ENCODE measurements around the gene AFF2. TPM values are rescaled to one million over a fixed set of nuclear protein-coding genes. Genes with fewer than 3 reads are reported as not detected.
A peak's percentile ranks its signal among the peaks of the same experiment; 100 is the strongest.

The AFF2 gene
- total and polyA plus RNA-seq, 5 experiments from 2014 or later: 0.13 to 2.0 (median 0.24) TPM

DNA sequence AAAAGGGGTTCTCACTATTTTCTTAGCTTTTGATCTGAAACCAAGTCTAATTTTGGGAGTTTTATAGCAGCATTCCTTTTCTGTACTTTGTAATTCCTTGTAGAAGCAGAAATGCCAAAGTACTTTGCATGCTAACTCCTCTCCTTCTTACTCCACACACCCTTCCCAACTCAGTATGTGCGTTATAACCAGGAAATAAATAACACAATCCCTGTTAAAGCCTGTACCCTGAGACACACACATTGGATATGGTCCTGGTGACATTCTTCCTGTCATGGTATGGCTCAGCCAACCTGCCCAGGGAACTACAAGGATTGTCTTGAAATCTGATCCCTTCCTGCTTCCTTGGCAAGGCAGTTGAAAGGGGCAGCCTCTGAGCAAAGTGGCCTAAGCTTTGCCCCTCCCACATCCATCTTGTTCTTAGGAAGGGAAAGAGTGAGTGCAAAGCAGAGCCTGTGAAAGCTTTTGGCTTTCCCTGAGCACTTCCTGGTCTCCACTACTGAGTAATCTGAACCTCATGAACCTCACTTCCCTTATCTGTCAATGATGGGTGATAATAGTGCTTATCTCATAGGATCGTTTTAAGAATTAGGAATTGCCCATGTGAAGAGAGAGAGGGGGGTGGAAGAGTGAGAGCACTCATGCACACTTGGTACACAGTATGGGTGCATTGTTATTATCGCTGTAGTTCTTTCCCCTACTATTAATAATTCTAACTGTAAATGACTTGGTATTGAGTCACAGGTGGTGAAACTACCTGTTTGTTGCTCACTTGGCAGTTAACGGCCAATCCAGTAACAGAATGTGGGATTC, 109.3 kb downstream of the AFF2 start:
- Mint-ChIP-seq H3K9me3 (peaks cover 0 to 9% (median 4%) of the 10 kb centered on the region in 9 donors), H3K27me3 (no peaks in the 10 kb centered on the region), H3K4me1 (peaks cover 0 to 4% (median 0%) of the 10 kb centered on the region in 4 donors), H3K4me3 (peak overlapping the region in 1 of 10 donors; percentile 57), H3K27ac (peak overlapping the region in 1 of 10 donors; percentile 38), H3K36me3 (peaks cover 0 to 5% (median 0%) of the 10 kb centered on the region in 3 donors)
- no peak for DNase-seq
- POLR2A ChIA-PET: no interaction called here
- ATAC-seq: no peak

DNA sequence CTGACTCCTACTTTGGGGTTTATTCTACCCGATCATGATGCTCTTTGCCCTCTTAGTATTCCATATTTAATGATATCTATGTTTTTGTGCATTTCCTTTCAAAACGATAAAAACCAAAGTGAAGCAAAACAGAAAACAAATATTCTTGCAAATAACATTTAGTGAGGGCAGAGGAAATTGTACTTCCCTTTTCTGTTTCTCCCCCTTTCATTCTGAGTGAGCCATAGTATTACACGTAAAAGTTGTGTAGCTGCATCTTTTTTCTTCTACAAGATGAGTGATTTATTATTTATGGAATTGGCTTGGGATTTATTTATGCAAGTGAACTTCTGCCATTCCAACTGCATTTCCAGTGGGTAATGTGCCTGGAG, 109.9 kb downstream of the AFF2 start:
- POLR2A ChIA-PET: no interaction called here
- H3K27me3 Mint-ChIP-seq: no peaks in the 10 kb centered on the region
- H3K9me3 Mint-ChIP-seq: peaks cover 0 to 9% (median 4%) of the 10 kb centered on the region in 9 donors
- H3K27ac Mint-ChIP-seq: peak overlapping the region in 1 of 10 donors; percentile 38
- H3K4me1 Mint-ChIP-seq: peaks cover 0 to 4% (median 0%) of the 10 kb centered on the region in 4 donors
- H3K36me3 Mint-ChIP-seq: peaks cover 0 to 5% (median 0%) of the 10 kb centered on the region in 3 donors
- DNase-seq (no peak), ATAC-seq (no peak)
- H3K4me3 Mint-ChIP-seq: peak overlapping the region in 1 of 10 donors; percentile 57

DNA sequence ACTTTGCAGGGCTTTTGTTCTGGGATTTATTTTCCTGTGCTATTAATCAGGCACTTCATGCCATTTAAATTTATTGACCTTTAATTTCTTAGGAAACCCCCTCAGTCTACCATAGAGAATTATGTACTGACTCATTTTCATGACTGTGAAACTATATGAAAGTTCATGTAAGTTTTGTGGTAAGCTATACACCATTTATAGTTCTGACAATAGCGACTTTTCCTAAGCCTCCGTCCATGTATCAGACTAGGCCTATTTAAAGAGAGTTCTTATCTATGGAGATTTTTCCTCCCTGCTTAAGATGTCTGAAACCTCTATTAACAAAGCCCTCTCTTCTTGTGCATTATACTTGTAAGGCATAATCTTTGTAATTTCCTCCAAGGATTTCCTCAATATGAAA, 111.6 kb downstream of the AFF2 start:
- no peak overlapping the region for H3K27ac Mint-ChIP-seq
- no peak for DNase-seq
- POLR2A ChIA-PET: no interaction called here
- no peak overlapping the region for H3K4me3 Mint-ChIP-seq
- H3K4me1 Mint-ChIP-seq: peaks cover 0 to 4% (median 0%) of the 10 kb centered on the region in 4 donors
- H3K27me3 Mint-ChIP-seq: no peaks in the 10 kb centered on the region
- peaks cover 0 to 8% (median 4%) of the 10 kb centered on the region in 9 donors for H3K9me3 Mint-ChIP-seq
- ATAC-seq: no peak
- peaks cover 0 to 3% (median 0%) of the 10 kb centered on the region in 3 donors for H3K36me3 Mint-ChIP-seq

GRCh38 chrX:148612431-148612830, 112.0 kb downstream of the AFF2 start:
- no peak overlapping the region for H3K27ac Mint-ChIP-seq
- H3K4me1 Mint-ChIP-seq: peaks cover 0 to 4% (median 0%) of the 10 kb centered on the region in 4 donors
- no peaks in the 10 kb centered on the region for H3K36me3 Mint-ChIP-seq
- no peak for DNase-seq
- no peak overlapping the region for H3K4me3 Mint-ChIP-seq
- no peaks in the 10 kb centered on the region for H3K27me3 Mint-ChIP-seq
- ATAC-seq: no peak
- peaks cover 0 to 3% (median under 1%) of the 10 kb centered on the region in 9 donors for H3K9me3 Mint-ChIP-seq
- POLR2A ChIA-PET: no interaction called here

GRCh38 chrX:148613636-148614035, 113.2 kb downstream of the AFF2 start:
- H3K9me3 Mint-ChIP-seq: peaks cover 0 to 1% (median 0%) of the 10 kb centered on the region in 9 donors
- no peaks in the 10 kb centered on the region for H3K36me3 Mint-ChIP-seq
- no peak overlapping the region for H3K4me3 Mint-ChIP-seq
- no peak for ATAC-seq
- POLR2A ChIA-PET: no interaction called here
- no peaks in the 10 kb centered on the region for H3K27me3 Mint-ChIP-seq
- no peak for DNase-seq
- peaks cover 0 to 4% (median 0%) of the 10 kb centered on the region in 4 donors for H3K4me1 Mint-ChIP-seq
- H3K27ac Mint-ChIP-seq: no peak overlapping the region

DNA sequence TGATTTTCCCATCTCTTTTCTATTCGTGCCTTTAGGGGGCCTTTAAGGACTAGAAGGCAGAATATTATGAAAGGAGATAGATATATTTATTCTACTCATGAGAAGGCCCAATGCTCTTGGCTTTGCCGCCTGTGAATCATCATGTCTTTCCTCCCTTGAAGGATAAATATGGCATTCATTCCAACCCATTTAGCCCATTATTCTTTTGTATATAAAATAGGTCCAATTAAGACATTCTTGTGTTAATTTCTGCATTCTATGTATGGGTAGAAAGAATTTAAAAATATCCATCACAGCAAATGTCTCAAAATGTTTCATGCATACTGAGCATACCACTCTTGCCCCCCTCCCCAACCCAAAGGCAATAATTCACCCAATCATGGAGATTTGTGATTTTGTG, 115.1 kb downstream of the AFF2 start:
- Mint-ChIP-seq H3K27ac (no peak overlapping the region), H3K27me3 (no peaks in the 10 kb centered on the region), H3K9me3 (no peaks in the 10 kb centered on the region), H3K4me3 (no peak overlapping the region), H3K4me1 (peaks cover 0 to 2% (median 0%) of the 10 kb centered on the region in 4 donors), H3K36me3 (no peaks in the 10 kb centered on the region)
- DNase-seq: no peak
- ATAC-seq: no peak
- POLR2A ChIA-PET: no interaction called here

DNA sequence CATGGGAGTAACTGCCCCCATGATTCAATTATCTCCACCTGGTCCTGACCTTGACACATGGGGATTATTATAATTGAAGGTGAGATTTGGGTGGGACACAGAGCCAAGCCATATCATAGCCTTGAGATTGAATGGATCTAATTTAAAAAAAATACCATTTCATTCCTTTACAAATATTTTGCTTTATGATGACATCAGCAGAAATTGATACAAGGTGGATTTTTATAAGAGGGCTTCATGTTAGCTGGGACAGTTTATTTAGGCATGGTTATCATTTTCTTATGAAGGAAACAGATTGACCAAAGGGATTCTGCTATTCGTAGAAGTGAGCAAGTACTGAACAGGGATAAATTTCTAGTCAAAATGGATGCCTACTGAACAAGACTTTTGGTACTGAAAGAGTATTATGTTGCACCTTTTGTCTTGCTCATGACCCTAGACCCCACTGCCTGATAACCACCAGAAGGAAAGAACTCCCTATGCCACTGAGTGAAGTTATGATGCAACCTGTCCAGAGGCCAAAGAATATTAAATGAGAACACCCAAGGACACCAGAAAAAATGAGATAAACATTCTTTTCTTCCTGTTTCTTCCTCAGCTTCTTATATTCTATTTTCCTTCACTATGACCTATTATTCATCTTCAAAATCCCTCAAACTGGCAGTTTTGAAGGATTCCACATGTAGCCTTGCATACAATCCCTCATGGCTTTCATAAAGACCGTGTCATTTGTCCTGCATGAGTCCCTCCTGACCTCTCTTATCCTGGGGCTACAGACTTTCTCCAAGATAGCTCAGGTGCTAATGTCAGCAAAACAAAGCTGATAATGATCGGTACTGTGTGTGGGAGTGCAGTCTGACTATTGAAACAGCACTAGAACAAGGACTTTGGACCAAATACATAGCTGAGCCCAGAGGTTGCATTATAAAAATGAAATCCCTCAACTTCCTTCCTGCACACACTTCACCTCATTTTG, 118.3 kb downstream of the AFF2 start:
- H3K4me1 Mint-ChIP-seq: no peaks in the 10 kb centered on the region

GRCh38 chrX:148620023-148620422, 119.6 kb downstream of the AFF2 start:
- H3K9me3 Mint-ChIP-seq: no peaks in the 10 kb centered on the region
- DNase-seq (no peak), ATAC-seq (no peak)
- H3K4me1 Mint-ChIP-seq: no peaks in the 10 kb centered on the region
- no peaks in the 10 kb centered on the region for H3K27me3 Mint-ChIP-seq
- H3K4me3 Mint-ChIP-seq: no peak overlapping the region
- H3K36me3 Mint-ChIP-seq: no peaks in the 10 kb centered on the region
- POLR2A ChIA-PET: no interaction called here
- no peak overlapping the region for H3K27ac Mint-ChIP-seq

More for the DNA sequence above, 118.3 kb downstream of the AFF2 start:
- DNase-seq: no peak
- Mint-ChIP-seq H3K4me3 (no peak overlapping the region), H3K27ac (no peak overlapping the region), H3K27me3 (no peaks in the 10 kb centered on the region), H3K36me3 (no peaks in the 10 kb centered on the region), H3K9me3 (no peaks in the 10 kb centered on the region)
- POLR2A ChIA-PET: no interaction called here
- ATAC-seq: no peak

- ATAC-seq: no peak
- H3K27ac Mint-ChIP-seq: no peak overlapping the region
- H3K27me3 Mint-ChIP-seq: no peaks in the 10 kb centered on the region
- H3K36me3 Mint-ChIP-seq: no peaks in the 10 kb centered on the region
- POLR2A ChIA-PET: no interaction called here
- DNase-seq: no peak
- no peaks in the 10 kb centered on the region for H3K9me3 Mint-ChIP-seq
- no peak overlapping the region for H3K4me3 Mint-ChIP-seq
- peaks cover 0 to 5% (median 0%) of the 10 kb centered on the region in 4 donors for H3K4me1 Mint-ChIP-seq
Measured at GRCh38 chrX:148624951-148625474, 124.6 kb downstream of the AFF2 start.

DNA sequence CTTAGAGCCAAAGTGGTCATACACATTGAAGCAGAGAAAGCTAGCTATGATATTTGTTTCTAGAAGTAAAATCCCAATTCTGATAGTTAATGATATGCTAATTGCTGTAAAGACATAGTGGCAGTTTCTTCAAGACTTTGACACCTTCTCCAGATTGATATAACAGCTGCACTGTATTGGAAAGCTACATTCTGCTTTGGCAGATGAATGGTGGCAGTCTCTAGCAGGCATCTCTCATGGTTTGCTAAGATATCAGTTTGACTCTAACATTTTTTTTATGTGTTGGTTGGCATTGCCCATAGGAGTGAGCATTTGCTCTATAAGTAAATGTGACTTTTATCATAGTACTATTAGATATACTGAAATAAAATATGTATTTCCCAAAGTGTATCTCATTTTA, 128.2 kb downstream of the AFF2 start:
- H3K27ac Mint-ChIP-seq: no peak overlapping the region

GRCh38 chrX:148629434-148629833, 129.0 kb downstream of the AFF2 start:
- POLR2A ChIA-PET: no interaction called here
- Mint-ChIP-seq H3K4me1 (peaks cover 0 to 5% (median 0%) of the 10 kb centered on the region in 4 donors), H3K27me3 (no peaks in the 10 kb centered on the region), H3K27ac (no peak overlapping the region), H3K4me3 (no peak overlapping the region), H3K36me3 (no peaks in the 10 kb centered on the region), H3K9me3 (no peaks in the 10 kb centered on the region)
- DNase-seq (no peak), ATAC-seq (no peak)

More for the DNA sequence above, 128.2 kb downstream of the AFF2 start:
- DNase-seq (no peak), ATAC-seq (no peak)
- Mint-ChIP-seq H3K9me3 (no peaks in the 10 kb centered on the region), H3K36me3 (no peaks in the 10 kb centered on the region), H3K4me1 (peaks cover 0 to 5% (median 0%) of the 10 kb centered on the region in 4 donors), H3K4me3 (no peak overlapping the region), H3K27me3 (no peaks in the 10 kb centered on the region)
- POLR2A ChIA-PET: no interaction called here

DNA sequence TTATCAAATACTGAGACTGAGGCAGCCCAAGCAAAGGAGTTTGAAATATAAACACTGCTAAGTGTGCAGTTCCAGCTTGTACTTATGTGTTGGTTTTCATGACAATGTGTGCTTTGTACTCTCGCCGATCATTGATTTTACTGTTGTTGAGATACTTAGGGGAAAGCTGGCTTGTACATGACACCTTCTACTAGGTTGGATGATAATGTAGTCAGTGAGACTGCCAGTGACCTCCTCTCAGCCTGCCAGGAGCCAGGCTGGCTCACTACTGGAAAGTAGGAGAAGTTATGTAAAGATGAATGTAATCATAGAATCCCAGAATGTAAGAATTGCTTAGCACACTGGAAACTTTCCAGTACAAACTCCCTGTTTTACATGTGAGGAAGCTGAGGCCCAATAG, 132.0 kb downstream of the AFF2 start:
- Mint-ChIP-seq H3K9me3 (no peaks in the 10 kb centered on the region), H3K4me1 (peaks cover 0 to 3% (median 0%) of the 10 kb centered on the region in 4 donors), H3K27ac (no peak overlapping the region), H3K36me3 (no peaks in the 10 kb centered on the region), H3K4me3 (no peak overlapping the region), H3K27me3 (no peaks in the 10 kb centered on the region)
- POLR2A ChIA-PET: no interaction called here
- no peak for DNase-seq
- no peak for ATAC-seq
